ENCODE data around the gene PIK3CA. TPM values are rescaled to one million over a fixed set of nuclear protein-coding genes. Genes with fewer than 3 reads are reported as not detected.

The PIK3CA gene
- total RNA-seq, 1 experiment from 2014 or later: 12.0 TPM

GRCh38 chr3:179288845-179289244 is 140.7 kb downstream of the PIK3CA start:
- no peak overlapping the region for H4K5ac ChIP-seq (ENCODE audit: insufficient read length, low read depth, low read length)
- H3K56ac ChIP-seq (ENCODE audit: insufficient read length, low read depth, low read length): no peak overlapping the region
- H2AK5ac ChIP-seq (ENCODE audit: insufficient read length, low read length): no peak overlapping the region
- WGBS (ENCODE audit: extremely low coverage, insufficient read length, low lambda C conversion rate): no CpG with 5 or more reads among the region's 4 CpGs
- no peak overlapping the region for H2BK120ac ChIP-seq (ENCODE audit: low read depth, low read length, poor library complexity, severe bottlenecking)
- no peaks in the 10 kb centered on the region for H3K79me2 ChIP-seq (ENCODE audit: insufficient read depth, low read length)
- no peak overlapping the region for H3K4me3 Mint-ChIP-seq
- H4K20me1 ChIP-seq (ENCODE audit: control insufficient read depth, insufficient read depth, insufficient read length): no peaks in the 10 kb centered on the region
- no peak overlapping the region for H2BK5ac ChIP-seq (ENCODE audit: insufficient read length, low read length)
- no peaks in the 10 kb centered on the region for H3K79me1 ChIP-seq (ENCODE audit: insufficient read depth, low read depth, low read length, poor library complexity, severe bottlenecking)
- no peak for DNase-seq
- no peak overlapping the region for H3K14ac ChIP-seq (ENCODE audit: insufficient read depth, low read length)
- H3K23ac ChIP-seq (ENCODE audit: insufficient read length, low read depth, low read length): no peak overlapping the region
- peaks cover 0 to 8% (median 3%) of the 10 kb centered on the region in 3 experiments; a peak in 3 of 7 replicates for H3K36me3 Mint-ChIP-seq (ENCODE audit: insufficient read depth in 1 of 3, low read depth in 3 of 3)
- no peak for TF ChIP-seq CTCF (conservative IDR thresholded peaks at IDR 0.05)
- no peak overlapping the region for H2AFZ ChIP-seq (ENCODE audit: low read length)
- no peak overlapping the region for H3T11ph ChIP-seq (ENCODE audit: low read length)
- H3K27ac ChIP-seq (ENCODE audit: insufficient read length, low read depth, low read length): no peak overlapping the region
- no peaks in the 10 kb centered on the region for H3K9me3 ChIP-seq (ENCODE audit: control insufficient read depth, low read depth, low read length)
- no peaks in the 10 kb centered on the region for H3K4me1 ChIP-seq (ENCODE audit: insufficient read depth, low read length)
- H3K4ac ChIP-seq (ENCODE audit: low read depth, low read length): no peak overlapping the region
- H4K8ac ChIP-seq (replicated peaks; ENCODE audit: insufficient read length, low read depth, low read length): no peak overlapping the region
- H3K4me1 Mint-ChIP-seq: peaks cover 0 to 3% of the 10 kb centered on the region in 2 experiments; a peak in 1 of 4 replicates
- no peaks in the 10 kb centered on the region for H3K27me3 ChIP-seq (ENCODE audit: insufficient read depth, low read length)
- no peak overlapping the region for H3K9ac ChIP-seq (ENCODE audit: extremely low read depth, insufficient read length, low read length)
- H2BK20ac ChIP-seq (ENCODE audit: low read depth, low read length, poor library complexity, severe bottlenecking): no peak overlapping the region
- no peaks in the 10 kb centered on the region for H3K23me2 ChIP-seq (ENCODE audit: insufficient read length, low read depth, low read length, poor library complexity, severe bottlenecking)
- no peak overlapping the region for H2BK15ac ChIP-seq (ENCODE audit: low read depth, low read length)
- no peak overlapping the region for H3K18ac ChIP-seq (ENCODE audit: insufficient read length, low read depth, low read length)
- H3K27me3 Mint-ChIP-seq (ENCODE audit: low read depth): no peaks in the 10 kb centered on the region
- H3K4me2 ChIP-seq (ENCODE audit: insufficient read depth, insufficient read length, low read length): no peak overlapping the region
- H3K27ac Mint-ChIP-seq: no peak overlapping the region
- H4K91ac ChIP-seq (ENCODE audit: insufficient read length, low read depth, low read length): no peak overlapping the region
- H3K9me3 Mint-ChIP-seq: peaks cover 7 to 8% of the 10 kb centered on the region in 2 experiments; a peak in 4 of 5 replicates
- no peak overlapping the region for H2BK12ac ChIP-seq (ENCODE audit: insufficient read length, low read depth, low read length)

Measured in H9 (cell line).